Activated CD8-positive, alpha-beta memory T cell treated with anti-CD3 and anti-CD28 coated beads, Interleukin-2, amount 10 ng/mL, durations not matched to agents 7 days and 5 days (primary cell): ENCODE measurements around the gene NID1. TPM values are rescaled to one million over a fixed set of nuclear protein-coding genes. Genes with fewer than 3 reads are reported as not detected.

ENCODE experiments used
- ATAC-seq: fragments of 150-1000 bp; cut with Tn5 transposase; one replicate; pipeline ENCODE4 v1.10.0; 2021; ENCODE audit warnings: moderate library complexity
- CTCF ChIA-PET: fragments of 350-600 bp; sonication (Branson Sonifier 250); formaldehyde crosslinking; loops from one replicate; lab custom pipeline; 2021; ENCODE audit warnings: antibody characterized with exemption; lab: Charles Lee
- DNase-seq: peaks from one replicate; pipeline ENCODE4 v3.0.0-alpha.2; 2020
- H3K27ac Mint-ChIP-seq: one replicate; pipeline ENCODE4 v1.8.0; 2021; ENCODE audit warnings: mild to moderate bottlenecking, mixed read lengths
- H3K27me3 Mint-ChIP-seq: one replicate; pipeline ENCODE4 v1.8.0; 2021; ENCODE audit warnings: mixed read lengths
- H3K36me3 Mint-ChIP-seq: one replicate; pipeline ENCODE4 v1.8.0; 2021; ENCODE audit warnings: mild to moderate bottlenecking, mixed read lengths
- H3K4me1 Mint-ChIP-seq: one replicate; pipeline ENCODE4 v1.8.0; 2021; ENCODE audit warnings: mixed read lengths
- H3K4me3 Mint-ChIP-seq: one replicate; pipeline ENCODE4 v1.8.0; 2021; ENCODE audit warnings: mild to moderate bottlenecking, moderate library complexity, mixed read lengths
- H3K9me3 Mint-ChIP-seq: one replicate; pipeline ENCODE4 v1.8.0; 2022; ENCODE audit warnings: low read depth, mixed read lengths
- total RNA-seq, 2 experiments: library from RNA; stranded (reverse); gene quantifications; one replicate each; pipeline ENCODE4 v1.2.3, GENCODE V29; 2021

NID1 gene
- total RNA-seq, 2 experiments from 2014 or later = 0.38 to 0.52 TPM

GRCh38 chr1:236051242-236051791 is 13.6 kb downstream of the NID1 start:
- CTCF ChIA-PET = interaction anchor here (1.2 kb wide), 1 partner anchor 80 kb away, joined by 4 read pairs; no protein-coding TSS in a partner anchor
- Mint-ChIP-seq H3K4me1 (no peaks in the 10 kb centered on the region), H3K27me3 (peaks cover 29% of the 10 kb centered on the region)

GRCh38 chr1:236045771-236046170 is 19.1 kb downstream of the NID1 start:
- peaks cover 2% of the 10 kb centered on the region for H3K9me3 Mint-ChIP-seq
- no peak overlapping the region for H3K27ac Mint-ChIP-seq
- no peak for DNase-seq
- ATAC-seq = no peak
- no peaks in the 10 kb centered on the region for H3K4me1 Mint-ChIP-seq
- no peaks in the 10 kb centered on the region for H3K36me3 Mint-ChIP-seq
- no peak overlapping the region for H3K4me3 Mint-ChIP-seq
- CTCF ChIA-PET = no interaction called here
- H3K27me3 Mint-ChIP-seq = peaks cover 7% of the 10 kb centered on the region

More at GRCh38 chr1:236051242-236051791, 13.6 kb downstream of the NID1 start:
- Mint-ChIP-seq H3K36me3 (peaks cover 5% of the 10 kb centered on the region), H3K4me3 (no peak overlapping the region), H3K9me3 (no peaks in the 10 kb centered on the region), H3K27ac (no peak overlapping the region)
- ATAC-seq = no peak
- DNase-seq = no peak

DNA sequence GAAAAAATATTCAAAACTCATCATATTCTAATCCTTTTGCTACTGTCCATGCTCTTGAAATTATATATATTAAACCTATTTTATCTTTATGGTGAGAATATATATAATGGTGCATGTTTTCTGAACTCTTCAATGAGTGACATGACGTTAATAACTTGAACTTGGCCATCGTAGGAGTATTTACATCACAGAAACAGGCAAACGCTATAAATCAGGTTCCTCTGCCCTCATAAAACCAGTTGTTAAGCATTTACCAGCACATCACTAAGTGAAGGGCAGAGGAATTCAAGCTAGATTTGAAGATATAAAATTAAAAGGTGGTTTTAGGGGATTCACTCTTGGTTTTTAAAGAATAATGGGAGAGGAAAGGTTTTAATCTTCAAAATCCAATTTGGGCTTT is 20.5 kb downstream of the NID1 start:
- H3K36me3 Mint-ChIP-seq = no peaks in the 10 kb centered on the region
- ATAC-seq = no peak
- peaks cover 2% of the 10 kb centered on the region for H3K9me3 Mint-ChIP-seq
- CTCF ChIA-PET = no interaction called here
- no peak for DNase-seq
- no peaks in the 10 kb centered on the region for H3K4me1 Mint-ChIP-seq
- no peak overlapping the region for H3K4me3 Mint-ChIP-seq
- H3K27ac Mint-ChIP-seq = no peak overlapping the region
- H3K27me3 Mint-ChIP-seq = peaks cover 7% of the 10 kb centered on the region

DNA sequence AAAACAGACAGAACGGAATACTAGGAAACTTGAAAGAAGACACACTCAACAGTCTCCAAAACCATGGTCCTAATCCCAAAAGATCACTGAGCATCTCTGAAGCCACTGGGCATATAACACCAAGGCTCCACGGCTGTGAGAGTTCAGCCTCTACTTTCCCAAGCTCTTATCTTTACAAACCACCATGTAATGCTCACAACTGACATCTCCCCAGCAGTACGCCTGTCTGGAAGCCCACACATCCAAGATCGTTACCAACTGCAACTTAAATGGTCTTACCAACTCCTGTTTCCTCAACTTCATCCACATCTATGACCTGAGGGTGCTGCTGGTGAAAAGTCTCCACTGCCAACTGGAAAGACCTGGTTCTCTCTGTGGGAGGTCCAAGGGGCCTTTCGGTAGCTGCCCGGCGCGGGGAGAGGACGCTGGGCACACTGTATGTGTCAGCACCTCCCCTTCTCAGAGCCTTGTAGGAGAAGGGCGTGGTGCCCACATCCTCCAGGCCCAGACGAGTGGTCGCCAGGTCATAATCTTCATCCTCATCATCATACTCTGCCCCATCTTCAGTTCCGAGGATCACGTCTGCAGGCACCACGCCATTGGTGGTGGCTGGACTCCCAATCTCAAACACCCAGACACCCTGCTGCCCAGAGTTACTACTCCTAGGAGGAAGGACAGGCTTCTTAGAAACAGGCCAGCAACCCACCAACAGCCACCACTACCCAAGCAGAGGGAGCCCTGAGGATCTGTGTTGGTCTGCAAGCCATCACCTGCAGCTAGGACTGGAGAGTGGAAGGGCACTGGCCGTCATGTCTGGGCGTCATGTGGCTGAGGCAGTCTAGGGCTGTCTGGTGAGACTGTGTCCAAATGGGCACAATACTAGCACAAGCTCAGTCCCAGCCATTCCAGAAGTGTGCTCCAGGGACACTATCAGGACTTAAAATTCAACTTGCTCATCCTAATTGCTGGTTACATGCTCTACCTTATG is 23.0 kb downstream of the NID1 start:
- DNase-seq (no peak), ATAC-seq (no peak)
- H3K36me3 Mint-ChIP-seq = no peaks in the 10 kb centered on the region
- H3K27ac Mint-ChIP-seq = no peak overlapping the region
- H3K4me1 Mint-ChIP-seq = no peaks in the 10 kb centered on the region
- CTCF ChIA-PET = no interaction called here
- no peak overlapping the region for H3K4me3 Mint-ChIP-seq
- H3K27me3 Mint-ChIP-seq = peaks cover 7% of the 10 kb centered on the region
- H3K9me3 Mint-ChIP-seq = peaks cover 2% of the 10 kb centered on the region

- ATAC-seq (no peak), DNase-seq (no peak)
- no peaks in the 10 kb centered on the region for H3K36me3 Mint-ChIP-seq
- H3K4me1 Mint-ChIP-seq = no peaks in the 10 kb centered on the region
- no peak overlapping the region for H3K27ac Mint-ChIP-seq
- H3K9me3 Mint-ChIP-seq = peaks cover 2% of the 10 kb centered on the region
- CTCF ChIA-PET = interaction anchor here (1.1 kb wide), 1 partner anchor 58 kb away, joined by 3 read pairs; no protein-coding TSS in a partner anchor
- H3K27me3 Mint-ChIP-seq = peaks cover 9% of the 10 kb centered on the region
- H3K4me3 Mint-ChIP-seq = no peak overlapping the region
Observed at GRCh38 chr1:236039740-236040685, 24.9 kb downstream of the NID1 start.

DNA sequence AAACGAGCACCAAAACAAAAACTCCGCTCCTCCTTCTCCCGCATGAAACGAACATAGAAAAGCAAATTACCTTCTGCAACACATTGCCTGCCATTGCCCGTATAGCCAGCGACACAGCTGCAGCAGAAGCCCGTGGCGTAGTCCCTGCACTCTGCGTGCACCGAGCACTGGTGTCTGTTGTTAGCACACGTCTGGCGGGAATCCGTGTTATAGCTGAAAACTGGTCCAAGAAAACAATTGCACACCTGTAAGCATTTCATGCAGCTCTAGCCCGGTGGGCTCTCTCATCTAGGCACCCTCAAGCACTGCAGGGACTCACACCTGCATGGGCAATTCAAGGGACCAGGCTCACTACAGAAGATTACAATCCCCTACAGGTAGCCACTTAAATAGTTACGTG is 26.9 kb downstream of the NID1 start:
- H3K27ac Mint-ChIP-seq = no peak overlapping the region
- H3K4me1 Mint-ChIP-seq = no peaks in the 10 kb centered on the region
- ATAC-seq (no peak), DNase-seq (no peak)
- peaks cover under 1% of the 10 kb centered on the region for H3K9me3 Mint-ChIP-seq
- no peak overlapping the region for H3K4me3 Mint-ChIP-seq
- H3K27me3 Mint-ChIP-seq = peaks cover 5% of the 10 kb centered on the region
- CTCF ChIA-PET = no interaction called here
- H3K36me3 Mint-ChIP-seq = no peaks in the 10 kb centered on the region

GRCh38 chr1:236035681-236036101 is 29.2 kb downstream of the NID1 start:
- CTCF ChIA-PET = interaction anchor here (1.5 kb wide), 1 partner anchor 64 kb away, joined by 6 read pairs; no protein-coding TSS in a partner anchor
- Mint-ChIP-seq H3K27ac (no peak overlapping the region), H3K4me3 (no peak overlapping the region), H3K9me3 (no peaks in the 10 kb centered on the region), H3K4me1 (no peaks in the 10 kb centered on the region), H3K36me3 (no peaks in the 10 kb centered on the region), H3K27me3 (peaks cover 2% of the 10 kb centered on the region)
- DNase-seq (no peak), ATAC-seq (no peak)

GRCh38 chr1:236033336-236033735 is 31.6 kb downstream of the NID1 start:
- H3K4me3 Mint-ChIP-seq = no peak overlapping the region
- H3K36me3 Mint-ChIP-seq = no peaks in the 10 kb centered on the region
- no peak for DNase-seq
- no peak for ATAC-seq
- no peaks in the 10 kb centered on the region for H3K4me1 Mint-ChIP-seq
- H3K9me3 Mint-ChIP-seq = no peaks in the 10 kb centered on the region
- H3K27me3 Mint-ChIP-seq = peaks cover 2% of the 10 kb centered on the region
- CTCF ChIA-PET = no interaction called here
- no peak overlapping the region for H3K27ac Mint-ChIP-seq

DNA sequence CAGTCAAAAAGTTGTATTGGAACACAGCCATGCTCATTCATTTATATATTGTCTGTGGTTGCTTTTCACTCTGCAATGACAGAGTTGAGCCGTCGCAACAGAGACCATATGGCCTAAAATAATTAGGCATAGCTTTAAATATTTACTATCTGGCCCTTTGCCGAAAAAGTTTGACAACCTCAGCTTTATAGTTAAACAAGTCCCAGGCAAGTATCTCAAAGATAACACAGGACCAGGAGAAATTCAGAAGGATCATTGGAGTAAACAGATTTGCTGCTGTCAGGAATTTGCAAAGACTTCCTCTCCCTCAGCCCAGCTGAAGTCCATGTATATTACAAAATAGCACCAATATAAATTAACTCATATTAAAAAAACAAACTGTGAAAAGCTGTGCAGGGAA is 34.4 kb downstream of the NID1 start:
- Mint-ChIP-seq H3K27me3 (no peaks in the 10 kb centered on the region), H3K27ac (no peak overlapping the region), H3K4me1 (peaks cover 8% of the 10 kb centered on the region), H3K9me3 (no peaks in the 10 kb centered on the region), H3K4me3 (no peak overlapping the region), H3K36me3 (no peaks in the 10 kb centered on the region)
- ATAC-seq (no peak), DNase-seq (no peak)
- CTCF ChIA-PET = interaction anchor here (1.2 kb wide), 1 partner anchor 26 kb away, joined by 3 read pairs; no protein-coding TSS in a partner anchor

DNA sequence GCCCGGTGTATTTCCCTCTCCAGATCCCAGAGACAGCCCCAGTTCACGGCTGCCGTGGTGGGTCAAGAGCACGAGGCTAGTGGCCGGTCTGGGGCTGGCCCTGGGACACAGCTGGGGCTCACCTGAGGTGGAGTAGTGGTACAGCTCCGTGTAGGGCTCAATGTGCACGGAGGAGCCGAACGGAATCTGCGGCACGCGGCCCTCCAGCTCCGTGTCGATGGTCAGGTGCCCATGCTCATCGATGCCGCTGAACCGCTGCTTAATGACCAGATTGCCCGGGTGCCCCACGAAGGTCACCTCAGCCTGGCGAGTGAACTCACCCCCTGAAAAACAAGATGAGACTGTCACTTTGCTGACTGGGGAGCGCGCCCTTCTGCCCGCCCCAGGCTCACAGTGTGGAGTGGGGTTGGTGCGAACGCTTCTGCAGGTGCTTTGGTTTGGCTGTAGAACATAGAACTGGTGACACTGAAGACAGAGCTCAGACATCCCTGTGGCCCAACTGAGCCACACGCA is 35.4 kb downstream of the NID1 start:
- Mint-ChIP-seq H3K36me3 (no peaks in the 10 kb centered on the region), H3K27me3 (no peaks in the 10 kb centered on the region), H3K9me3 (no peaks in the 10 kb centered on the region), H3K4me1 (peaks cover 8% of the 10 kb centered on the region), H3K4me3 (no peak overlapping the region), H3K27ac (no peak overlapping the region)
- ATAC-seq (no peak), DNase-seq (no peak)
- CTCF ChIA-PET = no interaction called here

- Mint-ChIP-seq H3K36me3 (no peaks in the 10 kb centered on the region), H3K4me1 (peaks cover 8% of the 10 kb centered on the region), H3K4me3 (no peak overlapping the region), H3K27ac (no peak overlapping the region), H3K27me3 (no peaks in the 10 kb centered on the region), H3K9me3 (no peaks in the 10 kb centered on the region)
- CTCF ChIA-PET = no interaction called here
- ATAC-seq (no peak), DNase-seq (no peak)
Observed at GRCh38 chr1:236027104-236027503, 37.8 kb downstream of the NID1 start.

GRCh38 chr1:236025836-236026235 is 39.1 kb downstream of the NID1 start:
- Mint-ChIP-seq H3K4me1 (peaks cover 8% of the 10 kb centered on the region), H3K9me3 (no peaks in the 10 kb centered on the region), H3K36me3 (no peaks in the 10 kb centered on the region), H3K4me3 (no peak overlapping the region), H3K27ac (no peak overlapping the region), H3K27me3 (peaks cover under 1% of the 10 kb centered on the region)
- DNase-seq (no peak), ATAC-seq (no peak)
- CTCF ChIA-PET = no interaction called here

DNA sequence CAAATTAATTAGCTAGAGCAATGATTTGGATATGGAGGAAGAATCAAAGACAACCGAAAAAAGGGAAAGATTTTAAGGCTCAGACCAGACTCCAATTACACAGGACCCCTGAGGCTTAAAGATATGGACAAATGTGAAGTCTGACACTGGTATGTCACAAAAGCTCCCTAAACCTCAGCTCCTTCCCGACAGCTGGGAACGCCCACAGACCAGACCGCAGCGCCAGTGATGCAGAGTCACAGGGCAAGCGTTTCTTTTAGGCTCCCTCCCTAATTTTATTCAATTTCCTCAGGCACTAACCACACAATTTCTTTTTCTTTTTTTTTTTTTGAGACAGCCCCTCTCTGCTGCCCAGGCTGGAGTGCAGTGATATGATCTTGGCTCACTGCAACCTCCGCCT is 40.2 kb downstream of the NID1 start:
- CTCF ChIA-PET = interaction anchor here (0.7 kb wide), 1 partner anchor 158 kb away, joined by 4 read pairs; no protein-coding TSS in a partner anchor
- DNase-seq (peak; percentile 22), ATAC-seq (no peak)
- Mint-ChIP-seq H3K36me3 (no peaks in the 10 kb centered on the region), H3K4me1 (peaks cover 8% of the 10 kb centered on the region), H3K9me3 (no peaks in the 10 kb centered on the region), H3K4me3 (no peak overlapping the region), H3K27me3 (peaks cover 7% of the 10 kb centered on the region), H3K27ac (no peak overlapping the region)
